ENCODE measurements around the gene KCNN3. TPM values are rescaled to one million over a fixed set of nuclear protein-coding genes. Genes with fewer than 3 reads are reported as not detected.
A peak's percentile ranks its signal among the peaks of the same experiment; 100 is the strongest.

KCNN3 gene
- total and polyA plus RNA-seq, 10 donors: 0.13 to 15.1 (median 7.4) TPM

DNA sequence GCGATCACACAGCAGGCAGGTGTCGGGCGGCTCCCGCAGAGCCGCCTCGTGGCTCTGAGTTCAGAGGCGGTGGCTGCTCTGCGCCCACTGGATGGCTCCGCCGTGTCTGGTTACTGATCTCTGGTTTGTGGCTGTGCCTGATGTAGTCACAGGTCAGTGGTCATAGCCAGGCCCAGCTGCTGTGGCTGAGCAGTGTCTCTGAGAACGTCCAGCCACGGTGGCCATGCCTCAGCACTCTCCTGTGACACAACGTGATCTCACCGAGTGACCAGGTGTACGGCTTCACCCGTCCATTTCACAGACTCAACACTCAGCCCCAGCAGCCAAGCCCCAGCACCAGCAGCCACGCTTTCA is 61.2 kb downstream of the KCNN3 start:
- H3K36me3 ChIP-seq: no peaks in the 10 kb centered on the region
- no peak for DNase-seq
- intact Hi-C loops (cut with DNase I; ENCODE audit: low total_unique reads): no loop called here
- H3K9me3 ChIP-seq: no peaks in the 10 kb centered on the region
- no peak overlapping the region for H3K27ac ChIP-seq
- H3K4me1 ChIP-seq: peaks cover 8 to 36% (median 18%) of the 10 kb centered on the region in 6 donors
- TF ChIP-seq POLR2AphosphoS5 (IDR thresholded peaks at IDR 0.05): no peak
- no peak for TF ChIP-seq POLR2A (IDR thresholded peaks at IDR 0.05)
- TF ChIP-seq CTCF (IDR thresholded peaks at IDR 0.05 in 8 of 11, conservative IDR thresholded peaks at IDR 0.05 in 3 of 11): no peak
- H3K27me3 ChIP-seq (replicated peaks in 1 of 7): peaks cover 0 to 40% (median 0%) of the 10 kb centered on the region in 7 donors
- no peak overlapping the region for H3K4me3 ChIP-seq
- 50 to 73% (median 70%) methylated on average over 8 to 17 of the region's 17 CpGs for WGBS, 5 donors

GRCh38 chr1:154808261-154808908 is 61.7 kb downstream of the KCNN3 start:
- Histone ChIP-seq H3K4me1 (peaks cover 8 to 33% (median 18%) of the 10 kb centered on the region in 6 donors), H3K4me3 (no peak overlapping the region), H3K27ac (no peak overlapping the region), H3K9me3 (no peaks in the 10 kb centered on the region), H3K27me3 (replicated peaks in 1 of 7) (peaks cover 0 to 34% (median 0%) of the 10 kb centered on the region in 7 donors), H3K36me3 (no peaks in the 10 kb centered on the region)
- no peak for DNase-seq
- WGBS, 5 donors: 83 to 89% (median 83%) methylated on average over 12 of the region's 12 CpGs
- no peak for TF ChIP-seq POLR2A (IDR thresholded peaks at IDR 0.05)
- TF ChIP-seq CTCF (IDR thresholded peaks at IDR 0.05 in 8 of 11, conservative IDR thresholded peaks at IDR 0.05 in 3 of 11): no peak
- no peak for TF ChIP-seq POLR2AphosphoS5 (IDR thresholded peaks at IDR 0.05)
- intact Hi-C loops (cut with DNase I; ENCODE audit: low total_unique reads): no loop called here

- Histone ChIP-seq H3K27ac (peak overlapping the region in 6 of 8 donors; percentile 28 to 57 (median 44)), H3K4me3 (no peak overlapping the region), H3K4me1 (peaks cover 8 to 30% (median 15%) of the 10 kb centered on the region in 6 donors), H3K36me3 (no peaks in the 10 kb centered on the region), H3K27me3 (replicated peaks in 1 of 7) (peaks cover 0 to 34% (median 0%) of the 10 kb centered on the region in 7 donors), H3K9me3 (no peaks in the 10 kb centered on the region)
- DNase-seq: no peak
- intact Hi-C loops (cut with DNase I; ENCODE audit: low total_unique reads): no loop called here
- WGBS, 5 donors: 41 to 45% (median 43%) methylated on average over 12 of the region's 12 CpGs
- TF ChIP-seq POLR2A (IDR thresholded peaks at IDR 0.05) (no peak), CTCF (IDR thresholded peaks at IDR 0.05 in 8 of 11, conservative IDR thresholded peaks at IDR 0.05 in 3 of 11) (no peak), POLR2AphosphoS5 (IDR thresholded peaks at IDR 0.05) (peak in 1 of 3 donors; percentile 9)
Measured at GRCh38 chr1:154807048-154807591, 63.0 kb downstream of the KCNN3 start.

DNA sequence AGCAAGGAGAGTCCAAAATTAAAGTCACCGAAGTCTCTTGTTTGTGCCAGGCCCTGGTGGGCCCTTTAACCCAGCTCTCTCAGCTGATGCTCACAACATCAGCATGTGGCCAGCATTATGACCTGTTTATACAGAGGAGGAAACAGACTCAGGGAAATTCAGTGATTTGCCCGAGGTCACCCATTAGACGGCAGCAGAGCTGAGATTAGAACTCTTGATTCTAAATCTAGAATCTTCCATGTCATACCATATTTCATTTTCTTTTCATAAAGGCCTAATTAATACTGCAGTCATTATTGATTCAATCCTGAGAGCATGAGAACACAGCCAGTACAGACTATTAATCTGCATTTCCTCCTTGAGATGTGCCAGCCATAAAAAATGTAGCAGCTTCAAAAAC is 63.7 kb downstream of the KCNN3 start:
- intact Hi-C loops (cut with DNase I; ENCODE audit: low total_unique reads): no loop called here
- Histone ChIP-seq H3K27ac (peak overlapping the region in 6 of 8 donors; percentile 28 to 57 (median 44)), H3K4me3 (no peak overlapping the region), H3K36me3 (no peaks in the 10 kb centered on the region), H3K27me3 (replicated peaks in 1 of 7) (peaks cover 0 to 37% (median 0%) of the 10 kb centered on the region in 7 donors), H3K9me3 (no peaks in the 10 kb centered on the region), H3K4me1 (peaks cover 8 to 30% (median 15%) of the 10 kb centered on the region in 6 donors)
- DNase-seq: no peak
- 30 to 51% (median 41%) methylated on average over 3 of the region's 3 CpGs for WGBS, 5 donors
- TF ChIP-seq POLR2A (IDR thresholded peaks at IDR 0.05) (no peak), CTCF (IDR thresholded peaks at IDR 0.05 in 8 of 11, conservative IDR thresholded peaks at IDR 0.05 in 3 of 11) (no peak), POLR2AphosphoS5 (IDR thresholded peaks at IDR 0.05) (no peak)
